Trophoblast cell (in vitro differentiated cells and primary cell): Measurements from ENCODE around the gene CACNG1.
"Not testable (repeated sequence)": the region's sequence is repeated elsewhere in the genome, so short reads cannot be mapped to it uniquely, and the experiment has no call there.

ENCODE experiments used
- DNase-seq, 2 donors: peaks; one replicate each; pipeline ENCODE4 v3.0.0-alpha.2; 2016
- H2AFZ ChIP-seq: 2 replicates; pipeline ENCODE4 v1.6.1; 2013; ENCODE audit warnings: low read length, moderate library complexity, mild to moderate bottlenecking; ENCODE audit not compliant: insufficient read depth, poor library complexity
- H2AK5ac ChIP-seq: 2 replicates; pipeline ENCODE4 v1.6.1; 2013; ENCODE audit warnings: mild to moderate bottlenecking, low read length
- H2BK120ac ChIP-seq: 2 replicates; pipeline ENCODE4 v1.6.1; 2013; ENCODE audit warnings: low read length, mild to moderate bottlenecking, moderate library complexity; ENCODE audit not compliant: insufficient read depth, poor library complexity
- H2BK12ac ChIP-seq: 2 replicates; pipeline ENCODE4 v1.6.1; 2013; ENCODE audit warnings: mild to moderate bottlenecking, low read length, moderate library complexity
- H2BK5ac ChIP-seq: 2 replicates; pipeline ENCODE4 v1.6.1; 2013; ENCODE audit warnings: low read length, low read depth, moderate library complexity, mild to moderate bottlenecking; ENCODE audit not compliant: poor library complexity
- H3K14ac ChIP-seq: 2 replicates; pipeline ENCODE4 v1.6.1; 2013; ENCODE audit warnings: mild to moderate bottlenecking, low read length
- H3K18ac ChIP-seq: 2 replicates; pipeline ENCODE4 v1.6.1; 2013; ENCODE audit warnings: mild to moderate bottlenecking, low read length
- H3K23ac ChIP-seq: 2 replicates; pipeline ENCODE4 v1.6.1; 2013; ENCODE audit warnings: low read length
- H3K27ac ChIP-seq: 2 replicates; pipeline ENCODE4 v1.5.1; 2013; ENCODE audit warnings: low read depth, mild to moderate bottlenecking, inconsistent platforms, low read length, moderate library complexity
- H3K27me3 ChIP-seq: 2 replicates; pipeline ENCODE4 v1.6.1; 2013; ENCODE audit warnings: inconsistent platforms, mild to moderate bottlenecking, low read length, moderate library complexity; ENCODE audit not compliant: insufficient read depth
- H3K36me3 ChIP-seq, 2 experiments: 1 replicate in 1 of 2; 2 replicates in 1 of 2; pipeline ENCODE4 v1.6.1; 2013; ENCODE audit warnings: low read length in 2 of 2, mild to moderate bottlenecking in 2 of 2, moderate library complexity in 1 of 2; ENCODE audit not compliant: insufficient read depth in 2 of 2, control insufficient read depth in 1 of 2
- H3K4ac ChIP-seq: 2 replicates; pipeline ENCODE4 v1.6.1; 2013; ENCODE audit warnings: low read depth, mild to moderate bottlenecking, low read length, moderate library complexity
- H3K4me1 ChIP-seq, 2 experiments: 1 replicate in 1 of 2; 2 replicates in 1 of 2; pipeline ENCODE4 v1.6.1; 2013; ENCODE audit warnings: low read length in 2 of 2, mild to moderate bottlenecking in 2 of 2, moderate library complexity in 1 of 2; ENCODE audit not compliant: insufficient read depth in 2 of 2, control insufficient read depth in 1 of 2
- H3K4me2 ChIP-seq: 2 replicates; pipeline ENCODE4 v1.6.1; 2013; ENCODE audit warnings: inconsistent platforms, mild to moderate bottlenecking, low read length, moderate library complexity
- H3K4me3 ChIP-seq: 2 replicates; pipeline ENCODE4 v1.5.1; 2013; ENCODE audit warnings: mild to moderate bottlenecking, low read depth, low read length, inconsistent platforms
- H3K79me1 ChIP-seq: one replicate; pipeline ENCODE4 v1.6.1; 2013; ENCODE audit warnings: low read length
- H3K79me2 ChIP-seq: 2 replicates; pipeline ENCODE4 v1.6.1; 2013; ENCODE audit warnings: low read length, mild to moderate bottlenecking; ENCODE audit not compliant: control insufficient read depth, insufficient read depth, poor library complexity
- H3K9ac ChIP-seq: 2 replicates; pipeline ENCODE4 v1.6.1; 2013; ENCODE audit warnings: mild to moderate bottlenecking, low read length
- H3K9me3 ChIP-seq: 2 replicates; pipeline ENCODE4 v1.6.1; 2013; ENCODE audit warnings: low read depth, mild to moderate bottlenecking, control low read depth, inconsistent platforms, low read length; ENCODE audit not compliant: insufficient read depth
- H4K12ac ChIP-seq: 2 replicates; pipeline ENCODE4 v1.6.1; 2013; ENCODE audit warnings: low read depth, mild to moderate bottlenecking, low read length, moderate library complexity
- H4K8ac ChIP-seq: 2 replicates; pipeline ENCODE4 v1.6.1; 2013; ENCODE audit warnings: low read depth, mild to moderate bottlenecking, low read length, moderate library complexity
- H4K91ac ChIP-seq: one replicate; pipeline ENCODE4 v1.6.1; 2013; ENCODE audit warnings: low read depth, mild to moderate bottlenecking, low read length, moderate library complexity
- WGBS: extraction: QIAGEN DNeasy Blood & Tissue Kit; methylation state at CpG from one replicate; pipeline ENCODE4 v1.1.7; 2013; ENCODE audit warnings: missing lambda C conversion rate; ENCODE audit not compliant: insufficient read length, insufficient coverage; ENCODE audit errors: extremely low coverage; 5-methylcytosine and 5-hydroxymethylcytosine counted together

Gene CACNG1

DNA sequence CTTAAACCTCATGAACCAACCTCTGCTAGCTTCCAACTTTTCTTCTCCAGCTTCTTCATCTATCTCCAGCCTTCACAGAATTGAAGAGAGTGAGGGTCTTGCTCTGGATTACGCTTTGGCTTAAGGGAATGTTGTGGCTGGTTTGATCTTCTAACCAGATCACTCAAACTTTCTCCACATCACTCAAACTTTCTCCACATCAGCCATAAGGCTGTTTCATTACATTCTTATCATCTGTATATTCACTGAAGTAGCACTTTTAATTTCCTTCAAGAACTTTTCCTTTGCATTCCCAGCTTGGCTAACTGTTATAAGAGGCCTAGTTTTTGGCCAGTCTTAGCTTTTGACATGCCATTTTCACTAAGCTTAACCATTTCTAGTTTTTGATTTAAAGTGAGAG is 52.3 kb downstream of the CACNG1 start:
- Histone ChIP-seq H3K18ac (no peak overlapping the region), H4K8ac (no peak overlapping the region), H2AFZ (no peak overlapping the region), H4K91ac (no peak overlapping the region), H3K23ac (no peak overlapping the region), H3K36me3 (no peaks in the 10 kb centered on the region), H3K4ac (no peak overlapping the region), H3K4me3 (no peak overlapping the region), H2BK120ac (no peak overlapping the region), H3K27me3 (no peaks in the 10 kb centered on the region), H3K9me3 (no peaks in the 10 kb centered on the region), H4K12ac (no peak overlapping the region), H3K9ac (no peak overlapping the region), H2AK5ac (no peak overlapping the region), H3K79me1 (no peaks in the 10 kb centered on the region), H3K4me1 (no peaks in the 10 kb centered on the region), H2BK5ac (no peak overlapping the region), H3K79me2 (no peaks in the 10 kb centered on the region), H2BK12ac (no peak overlapping the region), H3K4me2 (no peak overlapping the region), H3K14ac (no peak overlapping the region), H3K27ac (no peak overlapping the region)
- WGBS, result no CpG with 5 or more reads among the region's 1 CpG
- DNase-seq, result no peak

GRCh38 chr17:67098006-67098405 is 53.7 kb downstream of the CACNG1 start:
- no peak overlapping the region for H2AFZ ChIP-seq
- no peak overlapping the region for H2BK120ac ChIP-seq
- H3K9ac ChIP-seq, result no peak overlapping the region
- no peaks in the 10 kb centered on the region for H3K79me1 ChIP-seq
- no peak overlapping the region for H3K14ac ChIP-seq
- H3K27ac ChIP-seq, result no peak overlapping the region
- H3K79me2 ChIP-seq, result no peaks in the 10 kb centered on the region
- no peak for DNase-seq
- H3K4me1 ChIP-seq, result no peaks in the 10 kb centered on the region
- WGBS, result no CpG with 5 or more reads among the region's 1 CpG
- H2BK12ac ChIP-seq, result no peak overlapping the region
- H3K36me3 ChIP-seq, result no peaks in the 10 kb centered on the region
- no peak overlapping the region for H3K4me3 ChIP-seq
- H4K91ac ChIP-seq, result no peak overlapping the region
- no peak overlapping the region for H2BK5ac ChIP-seq
- H4K12ac ChIP-seq, result no peak overlapping the region
- H3K4me2 ChIP-seq, result no peak overlapping the region
- H2AK5ac ChIP-seq, result no peak overlapping the region
- H3K23ac ChIP-seq, result no peak overlapping the region
- no peaks in the 10 kb centered on the region for H3K9me3 ChIP-seq
- no peaks in the 10 kb centered on the region for H3K27me3 ChIP-seq
- no peak overlapping the region for H3K18ac ChIP-seq
- no peak overlapping the region for H3K4ac ChIP-seq
- no peak overlapping the region for H4K8ac ChIP-seq

DNA sequence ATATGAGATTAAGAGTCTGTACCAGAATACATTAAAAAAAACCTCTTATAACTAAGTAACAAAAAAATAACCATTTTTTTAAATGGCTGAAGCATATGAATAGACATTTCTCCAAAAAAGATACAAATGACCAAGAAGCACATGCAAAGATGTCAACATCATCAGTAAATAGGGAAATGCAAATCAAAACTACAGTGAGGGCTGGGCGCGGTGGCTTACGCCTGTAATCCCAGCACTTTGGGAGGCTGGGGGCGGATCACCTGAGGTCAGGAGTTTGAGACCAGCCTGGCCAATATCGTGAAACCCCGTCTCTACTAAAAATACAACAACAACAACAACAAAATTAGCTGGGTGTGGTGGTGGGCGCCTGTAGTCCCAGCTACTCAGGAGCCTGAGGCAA is 60.3 kb downstream of the CACNG1 start:
- H3K9ac ChIP-seq, H3K4me2 ChIP-seq, H3K4me3 ChIP-seq, H2AFZ ChIP-seq, H3K4me1 ChIP-seq, H4K91ac ChIP-seq, H3K79me2 ChIP-seq, H4K12ac ChIP-seq, H2BK120ac ChIP-seq, H3K79me1 ChIP-seq, H3K9me3 ChIP-seq, H4K8ac ChIP-seq, H3K4ac ChIP-seq, H3K14ac ChIP-seq, H3K18ac ChIP-seq, DNase-seq, H3K27ac ChIP-seq, H2BK12ac ChIP-seq, H3K27me3 ChIP-seq, H2BK5ac ChIP-seq, H2AK5ac ChIP-seq, H3K23ac ChIP-seq: not testable (repeated sequence)
- H3K36me3 ChIP-seq, result peaks cover 12 to 13% of the 10 kb centered on the region in 2 experiments
- WGBS, result no CpG with 5 or more reads among the region's 7 CpGs

- Histone ChIP-seq H2BK12ac (no peak overlapping the region), H3K4me2 (no peak overlapping the region), H3K79me1 (no peaks in the 10 kb centered on the region), H3K4me3 (no peak overlapping the region), H2AK5ac (no peak overlapping the region), H2AFZ (no peak overlapping the region), H2BK5ac (no peak overlapping the region), H3K27me3 (no peaks in the 10 kb centered on the region), H2BK120ac (no peak overlapping the region), H3K27ac (no peak overlapping the region), H3K4me1 (no peaks in the 10 kb centered on the region), H3K79me2 (no peaks in the 10 kb centered on the region), H3K14ac (no peak overlapping the region), H3K9ac (no peak overlapping the region), H4K91ac (no peak overlapping the region), H3K4ac (no peak overlapping the region), H4K8ac (no peak overlapping the region), H3K36me3 (peaks cover 12 to 13% of the 10 kb centered on the region in 2 experiments), H3K9me3 (no peaks in the 10 kb centered on the region), H3K18ac (no peak overlapping the region), H4K12ac (no peak overlapping the region), H3K23ac (no peak overlapping the region)
- DNase-seq, result peak in 1 of 2 donors; percentile 23
Observed at GRCh38 chr17:67105213-67105612, 60.9 kb downstream of the CACNG1 start.
